SU-DHL-6 (cell line): ENCODE data around the gene UPF2.

Experiments
- EZH2phosphoT487 ChIP-seq: fragments of 200-600 bp; sonication (generic), shearing (Covaris generic); conservative IDR thresholded peaks from 2 replicates; pipeline ENCODE4 v1.6.1; 2018; ENCODE audit warnings: mild to moderate bottlenecking, antibody characterized with exemption, low read length, moderate library complexity, mixed read lengths
- TF ChIP-seq, protein P1 (sequence below): fragments of 200-600 bp; sonication (generic); IDR thresholded peaks from one replicate; pipeline ENCODE4 v1.5.1; 2017; ENCODE audit warnings: antibody characterized with exemption, mild to moderate bottlenecking, low read length, moderate library complexity; ENCODE audit not compliant: insufficient read depth, poor library complexity, severe bottlenecking

DNA sequence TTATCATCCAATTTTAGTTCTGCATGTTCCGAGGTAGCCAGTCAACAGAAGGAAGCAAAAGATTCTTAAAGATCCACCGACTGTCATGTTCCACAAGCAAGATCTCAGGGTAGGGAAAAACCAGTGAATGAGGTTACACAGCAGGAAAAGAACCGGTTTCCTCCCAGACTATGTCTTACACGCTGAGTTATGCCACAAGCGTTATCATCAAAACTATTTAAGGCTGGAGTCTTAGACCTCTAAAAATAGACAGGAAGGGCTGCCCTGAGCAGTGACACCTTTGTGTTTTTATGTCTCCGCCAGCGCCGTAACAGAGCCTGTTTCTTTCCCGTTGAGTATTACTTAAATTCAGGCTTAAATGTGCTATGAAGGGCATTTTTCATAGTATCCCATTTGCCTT, 171.1 kb downstream of the UPF2 start:
- TF ChIP-seq, protein P1, sequence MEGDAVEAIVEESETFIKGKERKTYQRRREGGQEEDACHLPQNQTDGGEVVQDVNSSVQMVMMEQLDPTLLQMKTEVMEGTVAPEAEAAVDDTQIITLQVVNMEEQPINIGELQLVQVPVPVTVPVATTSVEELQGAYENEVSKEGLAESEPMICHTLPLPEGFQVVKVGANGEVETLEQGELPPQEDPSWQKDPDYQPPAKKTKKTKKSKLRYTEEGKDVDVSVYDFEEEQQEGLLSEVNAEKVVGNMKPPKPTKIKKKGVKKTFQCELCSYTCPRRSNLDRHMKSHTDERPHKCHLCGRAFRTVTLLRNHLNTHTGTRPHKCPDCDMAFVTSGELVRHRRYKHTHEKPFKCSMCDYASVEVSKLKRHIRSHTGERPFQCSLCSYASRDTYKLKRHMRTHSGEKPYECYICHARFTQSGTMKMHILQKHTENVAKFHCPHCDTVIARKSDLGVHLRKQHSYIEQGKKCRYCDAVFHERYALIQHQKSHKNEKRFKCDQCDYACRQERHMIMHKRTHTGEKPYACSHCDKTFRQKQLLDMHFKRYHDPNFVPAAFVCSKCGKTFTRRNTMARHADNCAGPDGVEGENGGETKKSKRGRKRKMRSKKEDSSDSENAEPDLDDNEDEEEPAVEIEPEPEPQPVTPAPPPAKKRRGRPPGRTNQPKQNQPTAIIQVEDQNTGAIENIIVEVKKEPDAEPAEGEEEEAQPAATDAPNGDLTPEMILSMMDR: no peak
- no peak for TF ChIP-seq EZH2phosphoT487
